ENCODE measurements around the gene XRCC4.
"Not testable (repeated sequence)": the region's sequence is repeated elsewhere in the genome, so short reads cannot be mapped to it uniquely, and the experiment has no call there.

Gene XRCC4

GRCh38 chr5:83118976-83119375 is 41.6 kb downstream of the XRCC4 start:
- DNase-seq = no peak

DNA sequence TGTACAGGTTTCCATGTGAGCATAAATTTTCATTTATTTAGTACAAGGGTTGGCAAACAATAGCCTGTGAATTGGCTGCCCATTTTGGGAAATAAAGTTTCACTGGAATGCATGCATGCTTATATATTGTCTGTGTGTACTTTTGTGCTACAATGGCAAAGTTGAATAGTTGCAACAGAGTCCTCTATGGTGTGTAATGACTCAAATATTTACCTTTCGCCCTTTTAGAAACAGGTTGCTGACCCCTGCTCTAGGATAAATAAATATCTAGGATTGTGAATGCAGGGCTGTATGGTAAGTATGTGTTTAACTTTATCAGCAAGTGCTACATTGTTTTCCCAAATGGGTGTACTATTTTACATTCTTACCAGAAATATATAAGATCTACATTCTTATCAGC is 47.2 kb downstream of the XRCC4 start:
- DNase-seq = no peak

- no peak for DNase-seq
Measured at GRCh38 chr5:83125560-83125959, 48.2 kb downstream of the XRCC4 start.

GRCh38 chr5:83126501-83126900 is 49.2 kb downstream of the XRCC4 start:
- no peak for DNase-seq

DNA sequence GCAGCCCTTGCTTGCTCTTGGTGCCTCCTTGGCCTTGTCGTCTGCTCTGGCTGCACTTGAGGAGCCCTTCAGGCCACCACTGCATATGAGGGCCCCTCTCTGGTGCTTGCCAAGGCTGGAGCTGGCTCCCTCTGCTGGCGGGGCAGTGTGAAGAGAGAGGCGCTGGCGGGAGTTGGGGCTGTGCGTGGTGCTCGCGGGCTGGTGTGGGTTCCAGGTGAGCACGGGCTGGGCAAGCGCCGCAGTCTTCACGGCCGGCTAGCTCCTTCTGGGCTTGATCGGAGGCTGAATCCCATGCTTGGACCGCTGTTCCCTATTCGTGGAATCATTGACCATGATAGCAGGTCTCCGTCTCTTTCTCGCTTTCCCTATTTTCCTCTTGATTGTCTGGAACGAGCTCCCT is 56.5 kb downstream of the XRCC4 start:
- no peak for DNase-seq

DNA sequence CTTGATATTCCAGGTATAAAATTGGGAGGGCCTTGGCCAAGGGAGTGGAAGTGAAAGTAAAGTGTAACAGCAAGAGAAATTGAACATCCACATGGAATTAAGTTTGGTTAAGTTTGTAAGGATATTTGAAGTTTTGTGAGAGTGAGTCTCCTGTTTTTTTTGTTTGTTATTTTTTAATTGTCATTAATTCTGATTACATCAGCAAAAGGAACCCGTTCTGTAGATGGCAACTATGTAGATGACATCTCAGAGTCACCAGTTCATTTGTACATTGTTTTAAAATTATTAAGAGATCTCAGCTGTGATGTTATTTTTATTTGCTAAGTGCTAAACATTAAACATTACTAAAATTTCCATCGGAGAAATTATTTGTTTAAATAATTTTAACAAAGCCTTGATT is 65.2 kb downstream of the XRCC4 start:
- DNase-seq = no peak

GRCh38 chr5:83145241-83145640 is 67.9 kb downstream of the XRCC4 start:
- DNase-seq = no peak

- DNase-seq = no peak
Measured at GRCh38 chr5:83145882-83146331, 68.6 kb downstream of the XRCC4 start.

DNA sequence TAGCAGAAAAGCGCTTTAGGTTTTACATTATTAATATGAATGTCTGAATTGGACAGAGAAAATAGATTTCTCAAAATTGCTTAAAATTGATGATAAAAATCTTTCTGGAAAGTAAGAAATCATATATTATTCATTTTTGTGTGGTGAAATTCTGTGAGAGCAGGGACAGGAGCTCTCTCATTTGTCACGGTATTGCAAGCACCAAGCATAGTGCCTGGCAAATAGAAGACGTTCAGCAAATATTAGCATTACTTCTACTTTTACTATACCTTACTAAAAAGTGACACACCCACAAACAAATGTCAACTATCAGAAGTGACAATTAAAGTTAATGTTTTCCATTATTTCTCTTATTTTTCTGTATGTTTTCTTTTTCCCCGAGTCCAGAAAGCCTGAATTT is 69.1 kb downstream of the XRCC4 start:
- DNase-seq = no peak

- no peak for DNase-seq
Measured at GRCh38 chr5:83147593-83147992, 70.2 kb downstream of the XRCC4 start.

DNA sequence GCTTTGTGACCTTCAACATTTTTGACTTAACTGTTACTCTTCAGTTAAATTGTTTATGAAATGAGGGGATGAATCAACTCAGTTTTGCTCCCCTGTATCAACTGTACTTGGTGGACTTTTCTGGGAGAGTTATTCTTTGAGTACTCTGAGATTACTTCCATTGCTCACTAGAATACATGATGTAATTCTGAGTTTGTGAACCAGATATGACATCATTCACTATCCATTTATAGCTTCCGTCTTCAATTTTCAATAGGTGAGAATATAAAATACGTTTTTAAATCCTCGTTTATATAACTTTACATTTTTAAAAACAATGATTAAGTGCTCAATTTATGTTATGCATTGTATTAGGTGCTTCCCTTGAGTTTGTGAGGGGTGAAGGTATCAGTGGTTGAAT is 71.0 kb downstream of the XRCC4 start:
- DNase-seq = no peak

DNA sequence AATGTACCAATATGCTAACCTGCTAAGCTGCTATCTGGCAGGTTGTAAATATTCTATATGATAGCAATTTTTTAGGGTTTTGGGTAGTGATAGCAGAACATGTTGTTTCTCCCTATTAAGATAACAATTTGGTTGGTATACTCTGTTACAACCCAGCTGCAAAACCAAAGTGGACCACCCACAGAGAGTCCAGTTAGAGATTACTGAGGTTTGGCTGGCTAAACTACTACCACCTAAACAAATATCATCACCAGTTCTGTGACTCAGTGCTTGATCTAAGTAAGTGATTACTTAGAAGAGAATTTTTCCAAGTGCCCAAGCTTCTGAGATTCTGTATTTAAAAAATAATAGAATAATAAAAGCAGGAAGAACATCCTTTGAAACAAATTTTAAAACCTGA is 72.3 kb downstream of the XRCC4 start:
- DNase-seq = no peak

- DNase-seq = no peak
Measured at GRCh38 chr5:83151821-83152220, 74.5 kb downstream of the XRCC4 start.

DNA sequence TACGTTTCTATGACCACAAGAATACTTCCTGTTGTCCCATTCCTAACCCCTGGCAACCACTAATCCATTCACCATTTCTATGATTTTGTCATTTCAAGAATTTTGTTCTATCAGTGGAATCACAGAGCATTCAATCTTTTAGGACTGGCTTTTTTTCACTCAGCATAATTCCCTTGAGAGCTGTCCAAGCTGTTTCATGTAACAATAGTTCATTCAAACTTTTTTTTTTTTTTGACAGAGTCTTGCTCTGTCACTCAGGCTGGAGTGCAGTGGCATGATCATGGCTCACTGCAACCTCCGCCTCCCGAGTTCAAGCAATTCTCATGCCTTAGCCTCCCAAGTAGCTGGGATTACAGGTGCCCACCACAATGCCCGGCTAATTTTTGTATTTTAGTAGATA is 75.6 kb downstream of the XRCC4 start:
- not testable (repeated sequence) for DNase-seq

DNA sequence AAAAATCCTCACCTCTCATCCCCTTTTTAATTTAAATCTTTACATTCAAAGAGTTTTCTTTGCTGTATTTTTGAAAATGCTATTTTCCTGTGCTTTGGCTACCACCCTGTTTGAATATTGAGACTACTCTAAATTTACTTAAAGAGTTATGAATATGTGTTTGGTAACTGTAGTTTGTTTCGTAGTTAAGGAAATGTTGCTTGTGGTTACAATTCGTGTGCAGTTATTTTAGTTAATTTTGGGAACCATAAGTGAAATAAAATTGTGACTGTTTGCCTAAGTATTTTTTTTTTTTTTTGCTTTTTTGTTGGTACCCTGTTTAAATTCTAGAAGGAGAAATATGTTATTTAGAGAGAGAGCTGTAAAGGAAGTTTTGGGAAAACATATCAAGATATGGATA is 78.7 kb downstream of the XRCC4 start:
- DNase-seq = no peak

DNA sequence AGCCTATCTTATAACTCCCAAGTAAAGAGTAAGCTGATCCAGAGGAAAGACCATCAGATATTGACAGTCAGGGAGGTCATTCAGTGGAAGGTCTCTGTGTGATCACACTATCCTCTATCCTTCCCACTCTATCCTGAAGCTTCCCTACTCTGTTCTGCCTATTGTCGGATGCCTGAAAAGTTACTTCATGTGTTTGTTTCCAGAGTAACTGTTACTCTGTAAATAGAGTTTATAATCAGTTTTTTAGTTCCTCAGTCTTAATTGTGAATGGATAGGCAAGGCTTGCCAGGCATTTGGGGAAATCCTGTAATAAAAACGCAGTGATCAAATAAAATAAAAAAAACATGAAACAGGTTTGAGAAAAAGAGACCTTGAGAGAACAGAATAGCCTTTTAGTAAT is 79.8 kb downstream of the XRCC4 start:
- no peak for DNase-seq

DNA sequence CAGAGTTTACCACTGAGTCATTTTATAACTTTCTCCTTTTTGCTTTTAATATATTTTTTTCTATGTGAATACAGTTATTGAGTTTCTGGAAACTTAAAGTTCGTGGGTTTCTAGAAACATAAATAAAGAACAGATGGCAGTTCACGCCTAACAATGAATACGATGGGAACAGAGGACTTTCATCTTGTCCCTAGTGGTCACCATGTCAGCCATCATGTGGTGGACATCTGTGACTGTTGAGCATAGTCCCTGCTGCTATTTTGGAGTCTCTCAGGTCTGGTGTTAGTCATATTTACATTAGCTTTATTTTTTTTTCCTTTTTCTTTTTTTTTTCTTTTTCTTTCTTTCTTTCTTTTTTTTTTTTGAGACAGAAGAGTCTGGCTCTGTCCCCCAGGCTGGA is 85.3 kb downstream of the XRCC4 start:
- DNase-seq = no peak

DNA sequence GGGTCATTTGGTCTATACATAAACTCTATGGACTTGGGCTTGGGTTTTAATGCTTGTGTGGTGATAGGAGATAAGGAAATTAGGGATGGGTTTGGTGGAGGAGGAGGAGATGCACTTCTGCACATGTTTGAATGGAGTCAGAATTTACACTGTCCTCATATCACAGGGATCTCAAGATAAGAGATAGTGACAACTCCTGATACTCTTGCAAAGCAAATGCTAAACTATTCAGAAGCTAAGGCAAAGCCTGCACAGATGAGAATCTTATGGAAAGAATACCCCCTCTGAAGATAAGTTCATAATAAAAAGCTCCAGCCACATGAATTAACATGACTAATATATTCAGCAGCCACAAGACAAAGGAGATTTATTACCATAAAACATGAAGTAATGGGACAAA is 90.2 kb downstream of the XRCC4 start:
- no peak for DNase-seq

DNA sequence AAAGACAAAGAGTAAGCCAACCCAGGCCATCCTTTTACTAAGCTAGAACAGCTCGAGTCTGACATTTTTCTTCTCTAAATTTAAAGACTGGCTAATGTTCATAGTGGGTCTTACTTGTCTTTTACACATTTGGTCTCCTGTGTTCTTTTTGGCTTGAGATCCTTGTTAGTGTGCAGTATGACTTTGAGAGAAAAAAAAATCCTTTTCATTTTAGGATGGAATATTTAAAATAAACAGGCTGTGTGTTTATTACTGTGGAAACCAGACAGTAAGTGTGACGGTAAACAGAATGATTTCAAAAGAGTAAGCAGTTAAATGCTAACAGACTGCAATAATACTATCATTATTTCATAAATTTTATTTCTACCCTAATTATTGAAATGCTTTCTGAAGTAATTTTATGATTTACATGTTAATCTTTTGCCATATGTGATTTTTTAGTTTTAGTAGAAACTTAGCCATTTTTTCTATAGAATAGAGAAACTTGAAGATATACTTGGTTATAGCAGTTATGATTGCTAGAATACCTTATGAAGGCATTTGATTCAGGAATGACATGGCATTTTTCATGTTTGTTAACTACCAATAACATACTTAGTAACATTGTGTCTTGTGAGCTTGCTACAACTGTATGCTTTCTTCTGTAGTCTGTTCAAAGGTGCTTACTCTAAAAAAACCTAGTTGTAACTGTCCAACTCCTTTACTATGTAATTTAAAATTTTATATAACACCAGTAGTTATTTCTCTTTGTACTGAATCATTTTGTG is 92.4 kb downstream of the XRCC4 start:
- no peak for DNase-seq

DNA sequence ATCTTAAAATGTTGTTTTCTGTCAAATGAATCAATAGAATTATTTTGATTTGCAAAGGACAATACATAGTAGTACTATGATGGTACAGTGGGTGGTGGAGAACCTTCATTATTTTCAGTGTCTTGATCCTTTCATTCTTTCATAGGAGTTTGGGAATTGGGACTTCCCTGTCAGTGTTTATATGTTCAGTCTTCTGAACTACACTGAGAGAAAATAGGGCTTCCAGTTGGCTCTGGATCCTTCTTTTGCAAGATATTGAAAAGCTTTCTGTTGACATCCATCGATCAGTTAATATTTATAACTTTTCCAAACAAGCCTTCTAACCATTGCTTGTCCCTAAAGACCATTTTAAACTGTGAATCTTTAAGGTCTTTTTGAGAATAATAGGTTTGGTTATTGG is 94.7 kb downstream of the XRCC4 start:
- DNase-seq = no peak

DNA sequence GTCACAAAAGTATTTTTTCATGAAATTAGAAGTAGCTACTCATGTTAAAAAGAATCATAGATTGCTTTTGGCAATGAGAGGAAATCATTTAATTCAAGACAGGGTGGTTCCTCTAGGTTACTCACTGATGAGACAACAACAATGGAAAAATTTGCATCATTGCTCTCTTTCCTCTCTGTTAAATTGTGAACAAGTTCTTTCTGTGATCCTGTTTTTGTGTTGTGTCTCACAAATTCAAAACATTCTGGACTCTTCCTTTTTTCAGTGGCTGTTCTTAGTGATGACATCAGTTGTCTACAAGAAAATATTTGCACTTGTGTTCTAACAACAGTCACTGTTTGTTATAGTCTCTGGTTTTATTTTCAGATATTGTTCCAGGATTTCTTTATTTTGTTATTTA is 95.3 kb downstream of the XRCC4 start:
- DNase-seq = no peak

DNA sequence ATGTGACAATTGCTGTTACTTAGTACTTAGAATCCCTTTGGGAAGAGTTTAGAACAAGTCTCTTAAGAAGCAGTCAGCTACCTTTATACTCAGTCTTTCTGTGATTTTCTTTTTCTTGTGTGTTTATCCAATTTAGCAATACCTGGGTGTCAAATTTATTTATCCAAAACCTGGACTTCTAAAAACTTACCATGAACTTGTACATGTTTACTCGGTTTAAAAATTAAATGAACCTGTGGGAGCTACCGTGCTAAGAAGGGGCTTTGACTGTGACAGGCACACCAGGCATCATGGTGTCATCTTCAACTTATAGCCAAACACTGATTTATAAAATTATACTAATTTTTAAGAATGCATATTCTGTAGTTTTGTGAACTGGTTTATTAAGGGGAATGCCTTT is 96.5 kb downstream of the XRCC4 start:
- no peak for DNase-seq

DNA sequence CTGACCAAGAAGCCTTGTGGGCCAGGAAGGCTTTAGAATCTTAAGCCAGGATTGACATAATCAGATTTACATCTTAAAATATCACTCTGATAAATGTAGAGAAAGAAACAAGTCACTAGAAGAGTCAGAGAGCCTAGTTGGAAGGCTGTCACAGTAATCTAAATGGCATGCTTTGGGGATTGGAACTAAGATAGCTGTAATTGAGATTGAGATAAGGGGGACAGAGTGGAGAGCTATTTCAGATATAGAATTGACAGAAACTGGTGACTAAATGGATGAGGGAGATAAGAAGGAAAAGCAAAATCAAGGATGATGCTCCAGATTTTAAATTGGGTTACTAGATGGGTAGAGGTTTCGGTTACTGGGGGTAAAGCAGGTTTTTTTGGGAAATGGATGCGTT is 100.5 kb downstream of the XRCC4 start:
- no peak for DNase-seq

DNA sequence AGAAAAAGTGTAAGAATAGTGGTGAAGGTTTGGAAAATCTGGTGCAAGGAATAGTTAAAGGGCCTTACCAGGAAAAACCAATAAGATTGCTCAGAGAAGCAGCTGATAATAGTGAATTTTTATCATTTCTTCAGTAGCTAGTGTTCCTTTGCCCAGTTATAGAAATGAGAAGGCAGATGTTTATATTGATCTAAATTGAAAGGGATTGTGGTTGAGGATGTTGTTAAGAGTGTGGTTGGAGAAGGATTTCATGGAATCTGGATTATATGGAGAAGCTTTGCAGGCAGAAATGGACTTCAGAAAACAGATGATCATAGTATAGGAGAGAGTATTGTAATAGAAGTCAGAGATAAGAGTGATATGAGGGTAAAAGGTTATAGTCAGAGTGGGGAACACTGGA is 102.6 kb downstream of the XRCC4 start:
- no peak for DNase-seq

DNA sequence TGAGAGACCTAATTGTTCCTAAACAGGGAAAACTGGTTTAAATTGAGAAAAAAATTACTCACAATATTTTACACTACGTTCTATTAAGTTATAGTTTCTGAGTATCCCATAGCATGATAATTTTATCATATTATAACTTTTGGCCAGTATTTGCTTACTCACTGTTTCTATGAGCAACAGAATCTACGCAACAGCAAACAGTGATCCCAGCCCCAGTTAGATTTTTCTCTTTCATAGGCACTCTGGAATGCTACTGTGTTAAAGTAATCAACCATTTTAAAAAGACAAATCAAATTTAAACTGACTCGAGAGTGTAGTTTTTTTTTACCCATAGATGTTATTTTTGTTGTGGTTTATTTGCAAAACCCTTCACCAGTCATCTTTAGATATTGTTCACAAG is 107.2 kb downstream of the XRCC4 start:
- no peak for DNase-seq

GRCh38 chr5:83192947-83193346 is 115.6 kb downstream of the XRCC4 start:
- no peak for DNase-seq
